NCI-H2081 treated with DMSO at 0.1 percent for 48 hours (cell line): ENCODE data around the gene LRRC8D.
"Not testable (repeated sequence)": the region's sequence is repeated elsewhere in the genome, so short reads cannot be mapped to it uniquely, and the experiment has no call there.

Source experiments
- DNase-seq: peaks from one replicate; lab custom pipeline; 2025; lab: John Stamatoyannopoulos, UW

LRRC8D gene

DNA sequence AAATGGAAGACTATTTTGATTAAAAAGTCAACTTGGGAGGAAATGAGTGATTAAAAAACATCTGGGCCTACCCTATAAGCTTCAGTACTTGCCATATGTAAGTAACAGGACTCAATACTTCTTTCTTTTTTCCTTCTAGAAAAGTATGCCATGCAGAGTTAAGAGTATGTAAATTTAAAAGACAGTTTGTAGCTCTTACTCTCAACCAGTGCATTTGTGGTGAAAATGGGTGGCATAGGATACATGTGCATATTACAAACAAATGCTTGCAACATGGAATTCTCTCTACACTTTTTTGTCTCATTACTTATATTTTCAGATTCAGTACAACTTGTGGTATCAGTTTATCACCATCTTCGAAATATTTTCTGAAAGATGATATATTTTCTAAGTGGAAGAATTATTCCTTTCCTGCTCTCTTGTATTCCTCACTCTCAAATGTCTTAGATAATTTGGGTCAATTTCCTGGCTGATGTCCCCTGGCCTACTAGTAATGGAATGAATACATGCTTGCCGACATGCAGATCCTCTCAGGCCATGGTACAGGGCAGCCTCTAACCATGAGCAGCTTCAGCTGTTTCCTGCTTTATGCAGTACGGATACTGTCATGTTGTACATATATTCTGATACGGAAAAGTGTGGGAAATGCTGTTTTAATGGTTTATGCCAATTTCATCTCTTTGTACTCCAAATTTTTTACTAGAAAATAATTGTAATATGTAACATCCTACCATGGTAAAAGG lies 92.7 kb downstream of the LRRC8D start:
- no peak for DNase-seq

DNA sequence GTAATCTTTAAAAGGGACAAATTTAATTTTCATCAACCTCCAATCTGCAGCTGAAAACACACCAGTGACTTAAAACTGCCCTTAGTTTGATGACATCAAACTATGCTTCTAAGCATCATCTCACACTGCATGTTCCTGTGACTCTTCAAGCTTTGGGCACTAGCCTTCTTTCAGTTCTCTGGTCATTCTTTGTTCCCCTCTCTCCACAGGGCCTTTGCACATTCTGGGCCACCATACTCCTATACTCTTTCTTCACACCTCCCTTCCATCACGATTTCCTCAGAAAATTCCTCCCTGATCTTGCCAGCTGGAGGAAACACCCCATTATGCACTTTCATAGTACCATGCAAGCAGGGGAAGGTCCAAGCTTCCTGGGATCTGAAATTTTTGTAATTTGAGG lies 96.5 kb downstream of the LRRC8D start:
- no peak for DNase-seq

DNA sequence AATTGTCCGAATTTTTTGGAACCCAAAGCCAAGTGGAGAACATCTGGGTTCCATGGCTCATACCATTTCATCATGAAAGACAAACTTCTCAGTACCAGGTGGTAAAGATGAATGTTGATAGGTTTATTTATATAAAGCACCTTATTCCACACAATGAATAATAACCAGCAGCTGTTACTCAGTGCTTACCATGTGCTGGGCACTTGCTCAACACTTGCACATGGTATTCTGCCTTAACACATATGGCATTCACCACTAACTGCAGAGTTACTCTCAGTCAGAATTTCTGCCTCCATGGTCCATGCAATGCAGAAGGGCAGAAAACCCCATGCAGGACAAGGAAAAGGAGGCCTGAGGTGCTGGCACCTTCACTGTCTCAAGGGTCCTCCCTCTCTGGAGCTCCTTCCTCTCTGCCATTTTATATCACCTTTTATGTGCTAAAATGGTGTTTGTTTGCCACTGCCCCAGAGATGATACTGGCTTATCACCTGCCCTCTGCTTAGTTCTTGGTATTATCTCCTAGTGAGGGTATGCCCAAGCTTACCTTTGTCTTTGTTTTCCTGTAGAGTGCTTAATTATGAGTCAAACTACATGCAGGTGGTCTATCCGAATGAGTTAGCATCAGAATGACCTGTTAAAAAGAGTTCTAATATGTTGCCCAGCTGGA lies 97.4 kb downstream of the LRRC8D start:
- no peak for DNase-seq

DNA sequence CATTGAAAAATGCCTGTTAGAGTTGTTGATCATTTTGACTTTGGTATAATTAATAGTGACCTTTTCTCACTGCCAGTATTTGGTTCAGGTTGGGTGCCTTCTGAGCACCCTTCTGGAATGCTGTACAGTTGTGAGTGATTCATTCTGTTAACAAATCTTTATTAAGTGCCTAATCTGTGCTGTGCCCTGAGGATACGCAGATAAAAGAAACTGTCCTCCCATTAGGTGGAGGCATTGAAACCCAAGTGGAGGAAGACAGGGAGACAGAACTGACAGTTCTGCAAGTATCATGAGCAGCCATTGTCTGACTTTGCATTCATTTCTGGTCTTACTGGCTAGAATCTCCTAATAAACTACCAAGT lies 97.9 kb downstream of the LRRC8D start:
- DNase-seq, result no peak

DNA sequence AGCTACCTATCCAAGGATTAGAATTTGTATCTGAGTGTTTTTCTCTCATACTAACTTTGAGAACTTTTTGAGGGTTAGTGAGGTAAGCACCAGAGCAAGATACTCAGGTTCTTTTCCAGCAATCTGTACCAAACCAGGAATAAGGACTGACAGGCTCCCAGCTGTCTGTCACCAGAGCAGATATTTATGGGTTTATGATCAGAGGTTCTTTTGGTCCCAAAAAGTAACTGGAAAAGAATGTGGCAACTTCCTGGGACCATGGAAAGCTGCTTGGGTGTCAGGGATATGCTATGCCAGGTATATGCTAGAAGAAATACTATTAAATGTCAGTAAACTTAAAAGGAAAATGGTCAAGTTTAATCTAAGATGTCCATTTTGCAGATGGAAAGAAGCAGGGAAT lies 98.3 kb downstream of the LRRC8D start:
- DNase-seq, result no peak

DNA sequence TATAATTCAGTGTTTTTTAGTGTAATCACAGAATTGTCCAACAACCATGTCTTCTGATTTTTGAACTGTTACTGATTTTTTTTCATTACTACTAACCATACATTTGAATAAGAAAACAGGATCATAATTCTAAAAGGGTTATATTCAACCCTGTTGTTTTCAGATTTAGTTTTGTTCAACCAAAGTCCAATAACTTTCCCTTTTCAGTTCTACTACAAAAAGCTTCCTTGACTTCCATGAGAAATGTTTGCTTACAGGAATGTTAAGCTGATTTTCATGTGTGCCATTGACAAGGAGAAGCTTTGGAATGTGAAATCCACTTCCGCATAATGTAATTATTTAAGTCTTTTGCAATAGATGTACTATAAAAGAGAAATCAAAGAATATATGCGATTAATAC lies 102.1 kb downstream of the LRRC8D start:
- DNase-seq, result no peak

DNA sequence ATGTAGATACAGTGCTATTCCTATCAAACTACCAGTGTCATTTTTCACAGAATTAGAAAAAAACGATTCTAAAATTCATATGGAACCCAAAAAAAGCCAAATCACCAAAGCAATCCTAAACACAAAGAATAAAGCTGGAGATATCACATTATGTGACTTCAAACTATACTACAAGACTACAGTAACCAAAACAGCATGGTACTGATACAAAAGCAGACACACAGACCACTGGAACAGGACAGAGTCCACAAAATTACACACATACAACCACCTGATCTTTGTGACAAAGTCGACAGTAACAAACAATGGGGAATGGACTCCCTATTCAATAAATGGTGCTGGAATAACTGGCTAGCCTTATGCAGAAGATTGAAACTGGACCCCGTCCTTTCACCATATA lies 102.7 kb downstream of the LRRC8D start:
- DNase-seq, result no peak

DNA sequence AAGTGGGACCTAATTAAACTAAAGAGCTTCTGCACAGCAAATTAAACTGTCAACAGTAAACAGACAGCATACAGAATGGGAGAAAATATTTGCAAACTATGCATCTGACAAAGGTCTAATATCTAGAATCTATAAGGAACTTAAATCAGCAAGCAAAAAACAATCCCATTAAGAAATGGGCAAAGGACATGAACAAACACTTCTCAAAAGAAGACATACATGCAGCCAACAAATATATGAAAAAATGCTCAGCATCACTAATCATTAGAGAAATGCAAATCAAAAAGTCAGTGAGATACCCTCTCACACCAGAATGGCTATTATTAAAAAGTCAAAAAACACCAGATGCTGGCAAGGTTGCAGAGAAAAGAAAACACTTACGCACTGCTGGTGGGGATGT lies 103.2 kb downstream of the LRRC8D start:
- not testable (repeated sequence) for DNase-seq

DNA sequence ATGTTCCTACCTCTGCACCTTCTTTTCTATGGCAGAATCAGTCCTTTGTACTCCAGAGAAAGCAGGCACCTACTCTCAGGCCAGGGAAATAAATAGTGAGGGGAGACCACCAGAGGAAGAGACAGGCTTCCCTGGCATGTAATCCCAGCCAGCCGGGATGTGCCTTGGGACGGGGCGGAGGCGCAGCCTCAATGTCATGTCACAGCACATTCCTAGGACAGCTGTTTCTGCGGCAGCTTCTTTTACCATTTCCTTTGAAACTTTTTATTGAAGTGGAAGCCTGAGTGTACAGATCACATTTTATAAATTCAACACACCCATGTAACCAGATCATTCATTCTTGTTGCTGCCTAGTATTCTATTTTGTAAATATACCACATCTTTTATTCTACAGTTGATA lies 106.2 kb downstream of the LRRC8D start:
- DNase-seq, result no peak

DNA sequence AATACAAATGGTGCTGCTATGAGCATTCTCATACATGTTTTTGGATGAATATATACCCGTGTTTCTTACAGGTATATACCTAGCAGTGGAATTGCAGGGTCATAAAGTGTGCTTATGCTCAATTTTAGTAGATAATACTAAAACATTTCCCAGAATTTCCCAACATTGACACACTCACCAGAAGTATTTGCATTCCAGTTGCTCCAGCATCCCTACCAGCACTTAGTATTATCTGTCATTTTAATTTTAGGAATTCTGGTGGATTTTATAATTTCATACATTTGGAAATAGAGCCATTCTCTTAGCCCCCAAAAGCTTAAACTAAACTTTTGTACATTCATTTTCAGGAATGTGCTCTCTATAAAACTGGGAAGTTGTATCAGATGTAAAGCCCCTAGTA lies 106.6 kb downstream of the LRRC8D start:
- no peak for DNase-seq

DNA sequence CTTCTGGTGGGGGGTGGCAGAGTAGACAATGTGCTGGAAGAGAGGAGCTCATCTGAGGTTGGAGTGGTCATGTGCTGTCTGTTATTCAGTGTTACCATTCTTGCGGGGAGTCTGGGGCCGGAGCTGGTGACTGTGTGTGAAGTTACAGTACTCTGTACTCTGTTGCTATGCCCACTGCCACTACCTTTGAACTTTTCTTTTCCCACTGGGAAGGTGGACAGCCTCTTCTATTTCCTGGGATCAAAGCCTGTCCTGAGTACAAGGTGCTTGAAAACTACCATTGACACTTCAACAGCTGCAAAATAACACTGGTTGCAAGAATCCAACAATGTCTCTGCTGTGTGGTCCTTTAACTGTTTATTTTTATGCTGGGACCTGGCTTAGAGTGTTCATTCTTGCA lies 107.7 kb downstream of the LRRC8D start:
- DNase-seq, result no peak

DNA sequence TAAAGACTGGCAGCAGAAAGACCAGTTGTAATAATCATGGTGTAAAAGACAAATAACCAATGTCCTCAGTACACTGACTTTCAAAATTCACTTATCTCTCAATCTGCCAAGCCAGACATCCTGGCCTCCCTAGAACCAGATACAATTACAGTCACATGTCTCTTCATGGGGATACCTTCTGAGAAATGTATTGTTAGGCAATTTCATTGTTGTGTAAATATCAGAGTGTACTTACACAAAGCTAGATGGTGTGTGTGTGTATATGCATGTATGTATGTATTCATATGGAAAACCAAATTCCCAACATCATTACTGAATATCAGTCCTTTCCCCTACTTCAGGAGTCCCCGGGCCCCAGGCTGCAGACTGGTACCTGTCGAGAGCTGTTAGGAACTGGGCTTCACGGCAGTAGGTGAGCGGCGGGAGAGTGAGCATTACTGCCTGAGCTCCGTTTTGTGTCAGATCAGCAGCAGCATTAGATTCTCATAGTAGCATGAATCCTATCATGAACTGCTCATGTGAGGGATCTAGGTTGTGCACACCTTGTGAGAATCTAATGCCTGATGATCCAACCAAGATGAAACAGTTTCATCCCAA lies 108.7 kb downstream of the LRRC8D start:
- DNase-seq, result no peak

DNA sequence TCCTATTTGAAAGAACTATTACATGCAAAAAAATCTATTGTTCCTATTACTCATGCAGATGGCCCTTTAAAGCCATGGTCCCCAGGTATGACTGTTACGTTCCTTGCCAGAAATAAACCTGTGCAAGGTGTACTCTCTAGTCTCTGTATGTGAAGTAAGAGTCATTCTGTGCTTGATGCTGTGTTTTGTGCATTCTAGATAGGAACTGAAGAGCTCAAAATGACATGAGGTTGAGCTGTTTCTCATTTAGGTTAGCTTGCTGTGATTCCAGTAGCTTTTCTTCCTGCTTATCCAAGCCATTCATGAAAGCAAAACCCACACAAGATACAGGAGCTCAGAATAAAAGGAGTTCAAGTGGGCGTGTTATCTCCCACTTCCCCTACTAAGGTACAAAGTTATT lies 109.7 kb downstream of the LRRC8D start:
- DNase-seq, result no peak

DNA sequence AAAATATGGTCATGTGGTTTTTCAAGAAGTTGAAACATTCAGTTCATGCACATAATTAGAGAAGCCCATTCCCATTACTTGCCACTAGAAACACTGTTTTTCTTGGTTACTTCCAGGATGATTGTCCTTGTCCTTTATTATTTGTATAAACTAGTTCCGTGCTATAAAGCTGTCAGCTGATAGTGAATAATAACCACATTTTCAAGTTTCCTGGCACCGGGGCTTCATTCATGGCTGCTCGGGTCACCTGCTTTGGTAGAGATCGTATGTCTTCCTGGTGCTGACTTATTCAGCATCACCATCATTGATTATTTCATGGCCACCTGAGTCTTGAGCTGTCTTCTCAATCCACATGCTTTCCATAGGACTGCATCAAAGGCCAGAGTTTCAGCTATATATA lies 111.1 kb downstream of the LRRC8D start:
- DNase-seq, result no peak

DNA sequence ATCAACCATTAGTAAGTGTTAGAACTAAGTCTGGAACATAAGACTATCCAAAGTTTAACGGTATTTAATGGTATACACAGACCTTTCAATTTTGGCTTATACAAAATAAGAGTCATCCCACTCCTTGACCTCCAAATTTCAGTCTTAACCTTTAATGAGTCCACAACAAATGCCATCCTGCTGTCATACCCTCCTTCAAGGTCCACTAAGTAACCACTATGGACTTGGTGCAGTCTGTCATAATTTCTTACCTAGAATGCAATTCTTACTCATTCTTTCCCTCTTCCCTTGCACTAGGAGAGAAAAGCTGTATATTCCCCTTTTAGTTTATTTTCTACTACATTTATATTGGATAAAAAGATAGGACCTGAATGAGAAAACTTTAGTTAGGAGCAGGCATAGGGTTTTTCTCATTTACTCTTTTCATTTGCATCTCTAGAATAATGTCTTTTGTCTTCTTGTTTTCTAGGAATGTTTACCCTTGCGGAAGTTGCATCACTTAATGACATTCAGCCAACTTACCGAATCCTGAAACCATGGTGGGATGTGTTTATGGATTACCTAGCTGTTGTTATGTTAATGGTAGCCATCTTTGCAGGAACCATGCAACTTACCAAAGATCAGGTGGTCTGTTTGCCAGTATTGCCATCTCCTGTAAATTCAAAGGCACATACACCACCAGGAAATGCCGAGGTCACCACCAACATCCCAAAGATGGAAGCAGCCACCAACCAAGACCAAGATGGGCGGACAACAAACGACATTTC lies 111.9 kb downstream of the LRRC8D start:
- no peak for DNase-seq

DNA sequence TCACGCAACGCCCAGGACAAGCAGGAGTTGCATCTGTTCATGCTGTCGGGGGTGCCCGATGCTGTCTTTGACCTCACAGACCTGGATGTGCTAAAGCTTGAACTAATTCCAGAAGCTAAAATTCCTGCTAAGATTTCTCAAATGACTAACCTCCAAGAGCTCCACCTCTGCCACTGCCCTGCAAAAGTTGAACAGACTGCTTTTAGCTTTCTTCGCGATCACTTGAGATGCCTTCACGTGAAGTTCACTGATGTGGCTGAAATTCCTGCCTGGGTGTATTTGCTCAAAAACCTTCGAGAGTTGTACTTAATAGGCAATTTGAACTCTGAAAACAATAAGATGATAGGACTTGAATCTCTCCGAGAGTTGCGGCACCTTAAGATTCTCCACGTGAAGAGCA lies 113.6 kb downstream of the LRRC8D start:
- DNase-seq, result no peak

DNA sequence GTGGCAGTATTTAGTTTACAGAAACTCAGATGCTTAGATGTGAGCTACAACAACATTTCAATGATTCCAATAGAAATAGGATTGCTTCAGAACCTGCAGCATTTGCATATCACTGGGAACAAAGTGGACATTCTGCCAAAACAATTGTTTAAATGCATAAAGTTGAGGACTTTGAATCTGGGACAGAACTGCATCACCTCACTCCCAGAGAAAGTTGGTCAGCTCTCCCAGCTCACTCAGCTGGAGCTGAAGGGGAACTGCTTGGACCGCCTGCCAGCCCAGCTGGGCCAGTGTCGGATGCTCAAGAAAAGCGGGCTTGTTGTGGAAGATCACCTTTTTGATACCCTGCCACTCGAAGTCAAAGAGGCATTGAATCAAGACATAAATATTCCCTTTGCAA lies 114.4 kb downstream of the LRRC8D start:
- no peak for DNase-seq

DNA sequence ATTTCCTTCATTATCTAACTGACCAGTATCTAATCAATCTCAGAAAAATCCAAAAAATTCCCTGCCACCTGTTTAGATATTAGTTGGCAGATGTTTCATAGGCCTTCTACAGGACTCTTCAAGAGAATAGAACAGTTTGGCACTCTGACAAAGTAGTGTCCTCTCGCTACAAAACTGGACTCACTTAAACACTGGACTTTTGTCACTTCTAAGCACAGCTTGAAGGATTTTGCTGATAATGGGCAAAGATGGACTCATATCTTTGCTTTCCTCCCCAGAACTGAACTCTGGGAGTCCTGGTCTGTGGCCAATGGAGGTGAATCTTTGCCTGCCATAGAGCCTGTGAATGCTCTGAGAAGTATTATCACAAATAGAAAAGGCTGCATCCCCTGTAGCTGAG lies 115.9 kb downstream of the LRRC8D start:
- no peak for DNase-seq

DNA sequence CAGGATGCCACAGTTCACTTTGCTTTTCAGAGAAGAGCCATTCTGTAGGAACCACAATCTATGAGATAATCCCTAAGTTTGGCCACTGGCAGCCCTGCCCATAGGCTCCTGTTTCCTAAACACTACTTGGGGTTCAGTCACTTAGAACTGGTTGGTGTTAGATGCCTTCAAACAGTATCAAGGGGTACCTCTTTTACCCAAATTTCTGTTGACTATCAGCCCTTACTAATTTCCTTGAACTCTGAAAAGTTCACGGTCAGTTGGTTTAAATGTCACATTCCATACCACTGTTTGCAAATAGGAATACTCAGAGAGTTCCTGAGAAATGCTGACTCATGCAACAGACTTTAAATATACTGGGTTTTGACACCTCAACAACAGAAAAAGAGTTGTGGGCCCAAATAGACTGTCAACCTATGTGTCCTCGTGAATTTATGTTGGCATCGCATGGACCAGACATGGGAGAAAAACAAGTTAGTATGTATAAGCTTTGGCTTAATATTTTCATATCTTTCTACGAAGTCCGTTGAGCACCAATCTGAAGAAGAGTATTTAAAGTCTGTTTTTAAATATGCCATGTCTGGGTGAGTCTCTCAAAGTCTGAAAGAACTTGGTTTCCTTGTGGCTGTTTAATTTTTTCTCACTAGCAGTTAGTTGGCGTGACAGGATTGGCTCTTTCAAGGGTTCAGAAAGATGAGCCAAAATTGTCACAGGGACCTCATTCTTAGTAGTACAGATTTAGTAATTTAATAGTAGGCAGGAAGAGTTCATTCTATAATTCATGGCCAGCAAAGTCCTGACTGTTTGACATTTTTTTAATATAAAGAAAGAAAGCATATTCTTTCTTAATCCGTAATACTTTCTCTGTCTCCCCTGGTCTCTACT lies 117.6 kb downstream of the LRRC8D start:
- no peak for DNase-seq

DNA sequence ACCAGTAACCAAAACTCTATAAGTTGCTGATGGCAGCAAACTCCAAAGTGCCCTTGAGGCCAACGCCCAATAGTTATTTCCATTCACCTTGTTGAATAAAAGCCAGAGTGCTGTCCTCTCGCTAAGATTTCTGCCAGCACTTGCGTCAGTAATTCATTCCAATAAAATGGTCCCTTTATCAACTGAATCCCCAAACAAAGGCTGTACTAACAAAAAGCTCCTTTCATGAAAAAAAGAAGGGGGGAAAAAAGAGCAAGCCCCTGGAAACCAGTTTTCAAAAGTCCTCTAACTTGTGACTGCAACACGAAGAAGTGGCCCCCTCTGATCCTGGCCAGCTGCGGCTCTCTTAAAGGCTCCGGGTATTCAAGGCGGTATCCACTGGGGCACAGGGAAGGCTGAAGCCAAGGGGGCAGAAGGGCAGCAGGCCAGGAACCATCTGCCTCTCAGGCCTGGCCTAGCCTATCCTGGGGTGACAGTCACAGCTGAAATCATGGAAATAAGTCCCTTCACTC lies 118.3 kb downstream of the LRRC8D start:
- no peak for DNase-seq

DNA sequence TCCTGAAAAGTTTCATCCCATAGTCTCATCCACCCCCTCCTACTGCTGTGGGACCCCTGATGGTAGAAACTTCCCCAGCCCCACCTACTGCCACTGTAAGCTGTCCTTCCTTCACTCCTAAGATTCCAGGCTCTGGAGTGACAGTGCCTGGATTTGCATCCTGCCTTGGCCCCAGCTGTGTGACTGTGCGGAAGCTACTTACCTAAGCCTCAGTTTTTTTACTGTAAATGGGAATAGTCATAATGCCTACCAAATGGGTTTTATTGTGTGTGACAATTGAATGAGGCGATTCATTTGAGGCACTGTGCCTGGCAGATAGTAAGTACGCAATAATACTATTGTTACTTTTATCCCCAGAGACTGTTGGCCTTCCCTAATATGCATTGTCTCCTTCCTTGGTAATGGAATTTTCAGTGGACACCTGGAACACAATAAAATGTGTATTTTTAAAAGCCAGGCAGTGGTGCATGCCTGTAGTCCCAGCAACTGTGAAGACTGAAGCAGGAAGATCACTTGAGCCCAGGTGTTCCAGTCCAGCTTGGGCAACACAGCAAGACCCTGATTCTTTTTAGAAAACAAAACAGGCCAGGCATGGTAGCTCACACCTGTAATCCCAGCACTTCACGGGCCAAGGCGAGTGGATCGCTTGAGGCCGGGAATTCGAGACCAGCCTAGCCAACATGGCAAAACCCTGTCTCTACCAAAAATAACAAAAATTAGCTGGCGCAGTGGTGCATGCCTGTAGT lies 119.0 kb downstream of the LRRC8D start:
- no peak for DNase-seq
